Midbrain (tissue), 1 donor: Measurements from ENCODE around the gene GNAT1.
"Not testable (repeated sequence)": the region's sequence is repeated elsewhere in the genome, so short reads cannot be mapped to it uniquely, and the experiment has no call there.

Experiments
- DNase-seq: peaks from one replicate; lab custom pipeline; 2025; lab: John Stamatoyannopoulos, UW

The GNAT1 gene

GRCh38 chr3:50203113-50203808 is 11.9 kb downstream of the GNAT1 start:
- no peak for DNase-seq

GRCh38 chr3:50203809-50204803 is 12.7 kb downstream of the GNAT1 start:
- no peak for DNase-seq

- peak; percentile 60 for DNase-seq
Observed at GRCh38 chr3:50204804-50205412, 13.5 kb downstream of the GNAT1 start, which contains the start of gene SLC38A3. TSS of gene SLC38A3 (plus strand) at chr3:50205271. CDS start at chr3:50214200, 8,929 bp downstream.

GRCh38 chr3:50205413-50206276 is 14.2 kb downstream of the GNAT1 start:
- peak; percentile 56 for DNase-seq

- DNase-seq, result no peak
Observed at GRCh38 chr3:50207359-50208042, 16.1 kb downstream of the GNAT1 start.

- no peak for DNase-seq
Observed at GRCh38 chr3:50208677-50209344, 17.4 kb downstream of the GNAT1 start.

GRCh38 chr3:50210176-50210509 is 18.7 kb downstream of the GNAT1 start:
- no peak for DNase-seq

- DNase-seq, result no peak
Observed at GRCh38 chr3:50210510-50211367, 19.3 kb downstream of the GNAT1 start.

- DNase-seq, result not testable (repeated sequence)
Observed at GRCh38 chr3:50211368-50211717, 19.9 kb downstream of the GNAT1 start.

- no peak for DNase-seq
Observed at GRCh38 chr3:50211930-50212329, 20.5 kb downstream of the GNAT1 start.

- no peak for DNase-seq
Observed at GRCh38 chr3:50212502-50212901, 21.1 kb downstream of the GNAT1 start.

- no peak for DNase-seq
Observed at GRCh38 chr3:50212971-50213370, 21.6 kb downstream of the GNAT1 start.

GRCh38 chr3:50213373-50213772 is 22.0 kb downstream of the GNAT1 start:
- DNase-seq, result peak; percentile 94

- DNase-seq, result no peak
Observed at GRCh38 chr3:50214824-50215223, 23.4 kb downstream of the GNAT1 start.

- DNase-seq, result no peak
Observed at GRCh38 chr3:50215529-50215928, 24.1 kb downstream of the GNAT1 start.

GRCh38 chr3:50217681-50218080 is 26.3 kb downstream of the GNAT1 start:
- no peak for DNase-seq

- DNase-seq, result no peak
Observed at GRCh38 chr3:50218448-50218847, 27.0 kb downstream of the GNAT1 start.

- DNase-seq, result no peak
Observed at GRCh38 chr3:50219285-50219684, 27.9 kb downstream of the GNAT1 start.

- no peak for DNase-seq
Observed at GRCh38 chr3:50220109-50220508, 28.7 kb downstream of the GNAT1 start.

- no peak for DNase-seq
Observed at GRCh38 chr3:50221051-50221410, 29.6 kb downstream of the GNAT1 start.
